H1 (cell line): ENCODE results near the gene FHIT. TPM values are rescaled to one million over a fixed set of nuclear protein-coding genes. Genes with fewer than 3 reads are reported as not detected.

Source experiments
- CTCF ChIA-PET: fragments of 300-600 bp; sonication (Branson Sonifier 250); formaldehyde crosslinking; loops from one replicate; lab custom pipeline; 2021; ENCODE audit not compliant: partially characterized antibody; lab: Charles Lee
- POLR2A ChIA-PET: fragments of 300-600 bp; sonication (Branson Sonifier 250); formaldehyde crosslinking; loops from one replicate; lab custom pipeline; 2021; ENCODE audit warnings: inconsistent platforms; ENCODE audit not compliant: partially characterized antibody; lab: Charles Lee
- DNase-seq, 2 experiments: peaks; one replicate each; pipeline versions ENCODE4 v3.0.0 to v3.0.0-alpha.2; 2010 to 2022; ENCODE audit warnings: low spot score in 2 of 2, low read depth in 1 of 2, mixed read lengths in 1 of 2
- FAIRE-seq: peaks from 2 replicates; lab custom pipeline; 2011; peaks lifted over from hg19 to GRCh38; lab: Jason Lieb, UNC
- H2AFZ ChIP-seq: 2 replicates; pipeline ENCODE4 v1.8.1; 2012; ENCODE audit warnings: low read length, inconsistent platforms
- H2AK5ac ChIP-seq: 2 replicates; pipeline ENCODE4 v1.6.1; 2013; ENCODE audit warnings: low read depth, low read length
- H2BK120ac ChIP-seq: replicated peaks from 2 replicates; pipeline ENCODE3; 2013; ENCODE audit warnings: low read depth, low read length, inconsistent platforms
- H2BK12ac ChIP-seq: 2 replicates; pipeline ENCODE4 v1.6.1; 2013; ENCODE audit warnings: low read depth, low read length
- H2BK15ac ChIP-seq: 2 replicates; pipeline ENCODE4 v1.6.1; 2013; ENCODE audit warnings: low read length
- H2BK20ac ChIP-seq: 2 replicates; pipeline ENCODE4 v1.6.1; 2013; ENCODE audit warnings: low read length
- H2BK5ac ChIP-seq: 2 replicates; pipeline ENCODE4 v1.6.1; 2013; ENCODE audit warnings: low read depth, low read length
- H3K14ac ChIP-seq: 2 replicates; pipeline ENCODE4 v1.6.1; 2013; ENCODE audit warnings: inconsistent platforms; ENCODE audit not compliant: insufficient read length
- H3K18ac ChIP-seq: 2 replicates; pipeline ENCODE4 v1.6.1; 2013; ENCODE audit warnings: low read length; ENCODE audit errors: extremely low read depth
- H3K23ac ChIP-seq: 2 replicates; pipeline ENCODE4 v1.6.1; 2013; ENCODE audit warnings: inconsistent platforms; ENCODE audit not compliant: insufficient read length
- H3K23me2 ChIP-seq: 2 replicates; pipeline ENCODE4 v1.6.1; 2013; ENCODE audit warnings: low read depth, low read length
- H3K27ac ChIP-seq: 2 replicates; pipeline ENCODE4 v1.6.1; 2011; ENCODE audit warnings: low read depth, low read length, inconsistent platforms
- H3K27me3 ChIP-seq, 4 experiments: replicated peaks in 1 of 4; 1 replicate in 1 of 4; 2 replicates in 3 of 4; pipeline versions ENCODE4 v1.6.1 to v1.8.1; 2011 to 2013; ENCODE audit warnings: low read length in 3 of 4, mild to moderate bottlenecking in 3 of 4, inconsistent platforms in 2 of 4, mixed read lengths in 2 of 4, moderate library complexity in 1 of 4; ENCODE audit not compliant: control insufficient read depth in 3 of 4, insufficient read depth in 3 of 4; ENCODE audit errors: extremely low read depth in 1 of 4
- H3K36me3 ChIP-seq, 4 experiments: 2 replicates each; pipeline versions ENCODE4 v1.6.1 to v1.8.1; 2011 to 2013; ENCODE audit warnings: mild to moderate bottlenecking in 4 of 4, low read length in 3 of 4, moderate library complexity in 2 of 4, control low read depth in 1 of 4, inconsistent platforms in 1 of 4; ENCODE audit not compliant: insufficient read depth in 4 of 4, control insufficient read depth in 2 of 4
- H3K4ac ChIP-seq: replicated peaks from 2 replicates; pipeline ENCODE3; 2013; ENCODE audit warnings: low read length, low read depth, mixed read lengths, inconsistent platforms; ENCODE audit not compliant: insufficient read length
- H3K4me1 ChIP-seq, 4 experiments: replicated peaks in 1 of 4; 1 replicate in 1 of 4; 2 replicates in 3 of 4; pipeline versions ENCODE4 v1.6.1 to v1.8.1; 2011 to 2013; ENCODE audit warnings: low read length in 3 of 4, inconsistent platforms in 2 of 4, mixed read lengths in 1 of 4; ENCODE audit not compliant: insufficient read depth in 4 of 4, control insufficient read depth in 3 of 4
- H3K4me2 ChIP-seq, 2 experiments: 2 replicates each; pipeline versions ENCODE4 v1.6.1 to v1.8.1; 2011 to 2013; ENCODE audit warnings: low read depth in 2 of 2, low read length in 2 of 2, control low read depth in 1 of 2, inconsistent platforms in 1 of 2, mild to moderate bottlenecking in 1 of 2; ENCODE audit not compliant: insufficient read depth in 1 of 2
- H3K4me3 ChIP-seq, 4 experiments: fragments of 200-600, 300-600 bp in 1 of 4; sonication (generic), shearing (Covaris generic), sonication (Bioruptor Twin) in 1 of 4; 2 replicates each; pipeline versions ENCODE4 v1.5.1 to v1.8.1; 2011 to 2016; ENCODE audit warnings: low read length in 4 of 4, low read depth in 3 of 4, control low read depth in 2 of 4, inconsistent platforms in 2 of 4, mild to moderate bottlenecking in 2 of 4, mixed read lengths in 1 of 4, moderate library complexity in 1 of 4; ENCODE audit not compliant: insufficient read depth in 2 of 4; ENCODE audit errors: extremely low read depth in 1 of 4
- H3K56ac ChIP-seq: replicated peaks from 2 replicates; pipeline ENCODE3; 2013; ENCODE audit warnings: low read depth, mild to moderate bottlenecking, mixed read lengths, low read length, inconsistent platforms; ENCODE audit not compliant: insufficient read length
- H3K79me1 ChIP-seq: 2 replicates; pipeline ENCODE4 v1.6.1; 2013; ENCODE audit warnings: low read depth, low read length, control low read depth
- H3K79me2 ChIP-seq, 2 experiments: 2 replicates each; pipeline versions ENCODE4 v1.6.1 to v1.8.1; 2012 to 2013; ENCODE audit warnings: low read length in 2 of 2, mild to moderate bottlenecking in 2 of 2, inconsistent platforms in 1 of 2; ENCODE audit not compliant: insufficient read depth in 2 of 2, control insufficient read depth in 1 of 2
- H3K9ac ChIP-seq, 4 experiments: replicated peaks in 1 of 4; 1 replicate in 1 of 4; 2 replicates in 3 of 4; pipeline versions ENCODE4 v1.6.1 to v1.8.1; 2011 to 2013; ENCODE audit warnings: low read depth in 3 of 4, low read length in 3 of 4, control low read depth in 2 of 4, mild to moderate bottlenecking in 2 of 4, moderate library complexity in 2 of 4, inconsistent platforms in 1 of 4; ENCODE audit errors: extremely low read depth in 1 of 4
- H3K9me3 ChIP-seq, 2 experiments: 2 replicates each; pipeline versions ENCODE4 v1.6.1 to v1.8.1; 2012 to 2013; ENCODE audit warnings: mild to moderate bottlenecking in 2 of 2, moderate library complexity in 2 of 2, control low read depth in 1 of 2, inconsistent platforms in 1 of 2, low read depth in 1 of 2, low read length in 1 of 2, mixed read lengths in 1 of 2; ENCODE audit not compliant: insufficient read depth in 2 of 2
- H4K20me1 ChIP-seq, 2 experiments: replicated peaks in 1 of 2; 2 replicates each; pipeline versions ENCODE3 to v1.8.1; 2011 to 2013; ENCODE audit warnings: inconsistent platforms in 2 of 2, low read length in 2 of 2, mild to moderate bottlenecking in 1 of 2; ENCODE audit not compliant: insufficient read depth in 2 of 2, control insufficient read depth in 1 of 2
- H4K5ac ChIP-seq: 2 replicates; pipeline ENCODE4 v1.6.1; 2013; ENCODE audit warnings: low read length, low read depth, mixed read lengths, inconsistent platforms; ENCODE audit not compliant: insufficient read length
- H4K8ac ChIP-seq: 2 replicates; pipeline ENCODE4 v1.8.0; 2013; ENCODE audit warnings: mild to moderate bottlenecking, moderate library complexity, low read length, inconsistent platforms; ENCODE audit not compliant: insufficient read depth; ENCODE audit errors: extremely low read depth
- H4K91ac ChIP-seq: replicated peaks from 2 replicates; pipeline ENCODE3; 2013; ENCODE audit warnings: low read length, mixed read lengths, inconsistent platforms; ENCODE audit not compliant: insufficient read length
- GABPA ChIP-seq: IDR thresholded peaks from 2 replicates; pipeline ENCODE4 v1.6.1; 2011; ENCODE audit warnings: mild to moderate bottlenecking, low read length, moderate library complexity, borderline replicate concordance; ENCODE audit not compliant: insufficient read depth
- NANOG ChIP-seq: IDR thresholded peaks from 2 replicates; pipeline ENCODE4 v1.6.1; 2011; ENCODE audit warnings: low read length, low read depth, mild to moderate bottlenecking, inconsistent platforms; ENCODE audit not compliant: insufficient read depth, poor library complexity, severe bottlenecking
- PHF8 ChIP-seq: fragments of 200-600 bp; sonication (generic); conservative IDR thresholded peaks from 2 replicates; pipeline ENCODE4 v1.7.1; 2012; ENCODE audit warnings: low read depth, mild to moderate bottlenecking, inconsistent platforms, low read length, moderate library complexity
- RXRA ChIP-seq: IDR thresholded peaks from 2 replicates; pipeline ENCODE4 v1.6.1; 2011; ENCODE audit warnings: low read depth, mild to moderate bottlenecking, low read length, moderate library complexity; ENCODE audit not compliant: insufficient read depth
- SIN3A ChIP-seq, 2 experiments: IDR thresholded peaks in 1 of 2; conservative IDR thresholded peaks in 1 of 2; 2 replicates each; pipeline ENCODE4 v1.6.1; 2011 to 2012; ENCODE audit warnings: low read length in 2 of 2, improper control_type of control experiment in 1 of 2, low read depth in 1 of 2, mild to moderate bottlenecking in 1 of 2
- whole genome bisulfite sequencing, 2 experiments: shearing (Covaris generic) in 1 of 2; methylation state at CpG; one replicate each; pipeline versions ENCODE4 v1.1.6 to v1.1.7; 2013 to 2015; ENCODE audit warnings: low lambda C conversion rate in 2 of 2, mixed read lengths in 2 of 2, inconsistent platforms in 1 of 2, low coverage in 1 of 2, missing lambda C conversion rate in 1 of 2; ENCODE audit not compliant: insufficient replicate concordance in 2 of 2, insufficient coverage in 1 of 2, insufficient read length in 1 of 2; ENCODE audit errors: extremely low coverage in 1 of 2, missing lambda C conversion rate in 1 of 2; 5-methylcytosine and 5-hydroxymethylcytosine counted together
- polyA plus RNA-seq, 7 experiments: library from polyadenylated mRNA; depleted of rRNA in 3 of 7; stranded (reverse) in 5 of 7; unstranded in 2 of 7; fragments of >200 nt in 5 of 7; fragments of 200-250 nt in 2 of 7; gene quantifications; 1 replicate in 5 of 7; 2 replicates in 1 of 7; 4 replicates in 1 of 7; pipeline versions ENCODE4 v1.2.1 to v1.2.3, GENCODE V29; 2011 to 2013; ENCODE audit warnings: missing spikeins in 2 of 7, mixed read lengths in 2 of 7
- total RNA-seq: library from RNA; stranded (reverse); fragmentation: NEBNext Ultra II Directional; extraction: Animal tissue kit (Norgen Biotek cat#: 25700); gene quantifications from 2 replicates; pipeline ENCODE4 v1.2.1, GENCODE V29; 2021

The FHIT gene
- total and polyA plus RNA-seq, 2 of the 8 experiments (the other 6 are each of a cell fraction or from before 2014, with no cell fraction given), result 1.2 to 3.2 TPM

DNA sequence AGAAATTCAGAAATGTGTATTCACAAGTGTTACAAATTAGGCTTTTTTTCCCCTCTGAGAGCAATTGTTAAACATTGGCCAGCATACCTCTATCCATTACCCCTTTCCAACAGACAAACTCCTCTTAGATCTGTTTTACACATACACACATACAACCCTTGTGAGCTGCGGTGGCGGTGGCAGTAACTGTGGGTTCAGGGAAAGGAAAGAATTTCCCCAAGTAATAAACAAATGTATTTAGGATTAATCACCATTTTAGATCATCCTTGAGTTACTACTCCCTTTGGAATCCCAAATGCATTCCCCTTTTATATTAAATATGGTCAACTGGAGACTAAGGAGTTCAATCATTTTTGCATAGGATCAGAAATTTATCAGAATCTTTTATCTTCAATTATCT, 667.0 kb downstream of the FHIT start:
- Histone ChIP-seq H3K9ac (no peak overlapping the region), H3K23me2 (no peaks in the 10 kb centered on the region), H3K4ac (no peak overlapping the region), H4K5ac (no peak overlapping the region), H4K20me1 (no peaks in the 10 kb centered on the region), H3K4me3 (no peak overlapping the region), H3K79me1 (no peaks in the 10 kb centered on the region), H3K4me1 (peaks cover 0 to 14% (median 2%) of the 10 kb centered on the region in 4 experiments; a peak in 2 of 7 replicates), H3K9me3 (no peaks in the 10 kb centered on the region), H2BK15ac (no peak overlapping the region), H4K8ac (no peak overlapping the region), H2AK5ac (no peak overlapping the region), H2BK12ac (no peak overlapping the region), H3K14ac (no peak overlapping the region), H3K79me2 (no peaks in the 10 kb centered on the region), H3K27me3 (no peaks in the 10 kb centered on the region), H4K91ac (no peak overlapping the region), H3K18ac (no peak overlapping the region), H3K4me2 (no peak overlapping the region), H3K36me3 (no peaks in the 10 kb centered on the region), H3K56ac (no peak overlapping the region), H3K27ac (no peak overlapping the region), H2AFZ (no peak overlapping the region), H2BK120ac (no peak overlapping the region), H2BK20ac (no peak overlapping the region), H3K23ac (no peak overlapping the region), H2BK5ac (no peak overlapping the region)
- no peak for TF ChIP-seq NANOG
- no peak for TF ChIP-seq SIN3A (conservative IDR thresholded peaks at IDR 0.05 in 1 of 2, IDR thresholded peaks at IDR 0.05 in 1 of 2; ENCODE audit: low read depth in 1 of 2, low read length in 2 of 2)
- no peak for TF ChIP-seq PHF8
- no peak for TF ChIP-seq GABPA
- TF ChIP-seq RXRA, result no peak
- ChIA-PET CTCF (interaction anchor here (1.4 to 6.5 kb wide), 3 partner anchors 10 to 159 kb away, joined by 4 to 45 read pairs (median 7); no protein-coding TSS in a partner anchor), POLR2A (no interaction called here)
- FAIRE-seq (no peak), DNase-seq (no peak)
- 100% methylated on average over 2 of the region's 2 CpGs; no CpG with 5 or more reads in 1 of the 2 experiments for WGBS, 2 experiments
